ENCODE data around the gene TSR3.

GRCh38 chr16:1320097-1320496, 31.6 kb downstream of the TSR3 start:
- TF ChIP-seq CTCF (conservative IDR thresholded peaks at IDR 0.05; ENCODE audit: low read length): no peak
- no peak for TF ChIP-seq EZH2phosphoT487 (IDR thresholded peaks at IDR 0.05; ENCODE audit: borderline replicate concordance)

All from Loucy (cell line).